Renal cortical epithelial cell (primary cell): ENCODE results near the gene HSPB3. TPM values are rescaled to one million over a fixed set of nuclear protein-coding genes. Genes with fewer than 3 reads are reported as not detected.
"Not testable (repeated sequence)": the region's sequence is repeated elsewhere in the genome, so short reads cannot be mapped to it uniquely, and the experiment has no call there.

ENCODE experiments used
- DNase-seq: peaks from one replicate; pipeline ENCODE4 v3.0.0-alpha.2; 2011; ENCODE audit warnings: low read depth
- total RNA-seq: library from RNA; depleted of rRNA; stranded (reverse); fragments of >200 nt; gene quantifications from 2 replicates; pipeline ENCODE4 v1.2.3, GENCODE V29; 2014

Gene HSPB3
- total RNA-seq, 1 donor from 2014 or later = not detected

DNA sequence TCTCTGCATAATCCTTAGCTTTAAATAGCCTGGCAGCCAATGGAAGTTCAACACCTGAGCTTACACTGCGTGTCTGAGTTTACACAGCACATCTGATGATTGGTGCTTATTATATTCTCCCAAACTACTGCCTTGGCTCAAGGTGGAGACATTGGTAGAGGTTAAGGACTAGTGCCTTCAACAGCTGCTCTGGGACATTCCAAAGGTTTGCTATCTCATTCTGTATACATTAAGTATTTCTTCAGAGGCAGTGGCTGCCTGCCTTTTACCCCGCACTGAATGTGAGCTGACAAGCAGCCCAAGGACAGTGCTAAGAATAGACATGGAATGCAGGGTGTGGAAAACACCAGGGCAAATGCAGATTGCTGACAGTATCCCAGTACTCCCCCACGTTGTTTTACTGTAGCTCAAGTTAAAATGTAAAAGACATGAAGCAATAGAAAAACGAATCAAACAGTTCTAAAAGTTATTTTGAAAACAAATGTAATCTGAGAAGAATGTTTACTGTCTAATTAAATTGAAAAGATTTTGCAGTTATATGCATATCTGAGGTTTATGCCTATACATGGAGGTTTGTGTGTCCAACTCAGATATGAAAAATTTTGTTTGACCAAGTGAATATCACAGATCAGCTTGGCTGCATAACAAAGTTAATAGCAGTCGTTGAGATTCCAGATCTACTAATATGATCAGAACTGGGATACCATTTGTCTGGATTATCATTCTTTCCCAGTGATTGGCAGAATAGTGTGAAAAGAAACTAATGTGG, 1.8 kb downstream of the HSPB3 start:
- DNase-seq = peak; percentile 78

DNA sequence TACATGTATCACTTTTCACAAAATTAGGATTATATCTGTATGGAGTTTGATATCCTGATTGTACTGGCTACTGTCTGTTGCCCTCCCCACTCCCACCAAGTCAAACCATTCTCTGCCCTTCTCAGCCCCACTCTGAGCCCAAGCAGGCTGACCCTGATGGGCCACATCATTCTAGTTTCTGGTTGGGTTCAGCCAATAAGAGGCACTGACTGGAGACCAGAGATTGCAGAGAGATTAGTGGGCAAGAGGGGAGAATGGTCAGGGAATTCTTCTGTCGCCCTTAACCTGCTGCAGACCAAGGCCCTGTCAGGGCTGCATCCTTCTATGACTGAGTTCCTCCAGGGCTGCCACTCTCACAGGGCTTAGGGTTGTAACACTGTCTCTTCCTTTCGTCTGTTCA, 2.7 kb downstream of the HSPB3 start:
- no peak for DNase-seq

DNA sequence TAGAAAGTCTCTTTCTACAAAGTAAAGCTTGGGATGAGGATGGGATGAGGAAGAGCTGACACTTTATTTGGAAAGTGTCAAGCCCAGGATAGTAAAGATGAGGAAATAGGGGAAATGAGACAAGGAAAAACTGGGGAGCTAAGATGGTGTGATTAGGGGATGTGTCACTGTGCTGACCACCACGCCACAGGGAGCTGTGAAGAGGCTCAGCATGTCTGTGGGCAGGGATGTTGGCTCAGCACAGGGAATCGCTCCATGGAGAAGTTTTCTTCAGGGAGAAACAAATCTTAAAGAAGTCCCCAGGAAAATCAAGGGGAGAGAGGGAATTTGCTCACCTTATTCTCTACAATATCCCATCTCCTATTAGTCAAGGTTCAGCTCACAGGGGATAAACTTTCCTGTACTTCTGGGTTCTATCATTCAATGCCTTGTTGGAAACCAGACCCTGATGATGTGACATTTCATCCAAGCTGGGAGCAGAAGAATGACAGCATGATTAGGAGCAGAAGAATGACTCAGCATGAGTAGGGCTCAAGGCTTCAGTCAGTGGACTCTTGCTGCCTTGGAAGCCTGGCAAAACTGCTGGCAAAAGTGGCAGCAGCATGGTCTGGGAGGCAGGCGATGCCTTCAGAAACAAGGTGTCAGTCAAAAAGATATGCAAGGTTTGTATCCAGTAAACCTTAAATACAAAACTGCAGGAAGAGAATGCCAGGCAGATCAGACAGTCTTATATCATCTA, 4.9 kb downstream of the HSPB3 start:
- DNase-seq = no peak

DNA sequence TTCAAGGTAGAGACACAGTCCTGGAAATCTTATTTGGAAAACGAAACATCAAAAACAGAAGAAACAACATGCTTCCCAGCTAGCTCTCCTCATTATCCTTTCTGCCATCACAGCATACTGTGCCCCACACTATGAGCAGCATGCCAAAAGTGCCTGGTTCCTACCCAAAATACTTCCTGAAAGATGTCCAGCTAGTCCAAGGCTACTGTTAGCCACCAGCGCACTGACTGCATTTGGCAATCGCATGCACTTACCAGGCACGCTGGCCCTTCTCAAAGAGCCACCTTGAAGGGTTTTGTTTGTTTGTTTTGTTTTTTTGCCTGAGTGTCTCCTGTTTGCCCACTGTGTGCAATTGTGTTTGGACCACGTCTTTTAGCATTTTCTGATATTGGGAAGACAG, 6.8 kb downstream of the HSPB3 start:
- no peak for DNase-seq

DNA sequence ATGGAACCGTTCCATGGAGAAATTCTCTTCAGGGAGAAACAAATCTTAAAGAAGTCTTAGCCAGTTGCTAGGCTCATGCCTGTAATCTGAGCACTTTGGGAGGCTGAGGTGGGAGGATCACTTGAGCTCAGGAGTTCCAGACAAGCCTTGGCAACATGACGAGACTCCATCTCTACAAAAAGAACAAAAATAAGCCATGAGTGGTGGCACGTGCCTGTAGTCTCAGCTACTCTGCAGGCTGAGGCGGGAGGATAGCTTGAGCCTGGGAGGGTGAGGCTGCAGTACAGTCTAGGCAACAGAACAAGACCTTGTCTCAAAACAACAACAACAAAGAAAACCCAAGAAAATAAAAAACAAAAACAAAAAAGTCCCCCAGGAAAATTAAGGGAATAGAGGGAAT, 8.2 kb downstream of the HSPB3 start:
- DNase-seq = no peak

DNA sequence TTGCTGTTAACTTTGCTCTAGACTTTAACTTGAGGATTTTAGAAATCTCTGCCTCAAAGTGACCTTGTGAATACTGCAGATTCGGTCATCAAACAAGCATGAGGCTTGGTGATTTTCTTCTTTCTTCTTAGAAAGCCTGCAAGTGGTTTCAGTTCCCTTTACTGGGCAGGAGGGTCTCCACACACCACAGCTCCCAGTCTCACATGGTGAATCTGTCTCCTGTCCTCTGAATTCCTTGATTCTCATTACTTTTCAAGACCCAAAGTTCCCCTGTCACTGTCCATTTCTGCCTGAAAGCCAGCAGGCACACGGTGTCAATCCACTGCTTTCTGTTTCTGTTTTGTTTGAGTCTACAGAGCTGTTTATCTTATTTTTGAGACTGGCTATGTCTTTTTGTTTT, 14.1 kb downstream of the HSPB3 start:
- DNase-seq = no peak

DNA sequence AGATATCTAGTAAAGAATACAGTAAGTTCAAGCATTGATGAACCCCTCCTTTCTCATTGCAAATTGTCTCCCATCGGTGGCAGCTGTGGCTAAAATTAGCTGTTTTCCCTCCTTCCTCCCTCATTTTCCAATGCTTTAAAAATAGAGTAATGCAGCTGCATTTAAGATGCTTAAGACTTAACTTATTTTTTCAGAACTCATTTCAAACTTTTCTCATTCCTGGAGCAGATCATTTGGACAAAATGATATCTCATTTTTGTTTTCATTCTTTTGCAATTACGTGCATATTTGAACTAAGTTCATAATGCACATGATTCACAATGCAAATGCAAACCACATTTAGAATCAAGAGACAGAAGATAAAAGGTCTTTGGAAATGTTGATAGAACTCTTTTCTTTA, 14.6 kb downstream of the HSPB3 start:
- DNase-seq = no peak

DNA sequence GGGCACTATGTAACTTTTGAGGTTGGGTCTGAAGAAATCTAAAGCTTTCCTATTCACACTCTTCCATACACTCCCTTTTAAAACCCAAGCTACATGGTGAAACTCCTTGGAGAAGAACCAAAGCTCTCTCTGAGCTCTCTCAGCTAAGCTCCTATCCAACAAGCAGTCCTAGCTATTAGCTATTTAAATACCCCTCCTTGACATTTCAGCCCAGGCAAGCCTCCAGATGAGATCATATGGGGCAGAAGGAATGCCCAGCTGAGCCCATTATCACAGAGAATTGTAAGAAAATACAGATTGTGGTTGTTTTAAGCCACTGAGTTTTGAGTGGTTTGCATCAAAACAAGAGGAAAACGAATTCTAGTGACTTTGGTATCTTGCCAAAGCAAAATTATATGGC, 15.2 kb downstream of the HSPB3 start:
- DNase-seq = no peak

DNA sequence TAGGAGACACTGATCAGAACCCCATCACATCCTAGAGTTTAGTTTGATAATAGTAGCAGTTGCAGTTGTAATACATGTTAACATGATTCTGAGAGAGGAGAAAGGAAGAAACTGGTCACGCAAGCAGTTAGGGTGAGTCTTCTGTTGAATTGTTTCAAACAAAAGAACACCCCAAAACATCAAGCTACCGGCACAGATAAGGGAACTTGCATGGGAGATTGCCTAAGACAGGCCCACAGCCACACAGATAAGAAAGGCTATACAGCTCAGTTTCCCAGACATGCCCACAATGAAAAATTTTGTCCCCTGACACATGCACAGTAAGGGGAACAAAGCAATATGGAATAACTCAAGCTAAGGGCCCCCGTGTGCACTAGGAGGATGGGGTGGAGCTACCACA, 15.9 kb downstream of the HSPB3 start:
- no peak for DNase-seq

DNA sequence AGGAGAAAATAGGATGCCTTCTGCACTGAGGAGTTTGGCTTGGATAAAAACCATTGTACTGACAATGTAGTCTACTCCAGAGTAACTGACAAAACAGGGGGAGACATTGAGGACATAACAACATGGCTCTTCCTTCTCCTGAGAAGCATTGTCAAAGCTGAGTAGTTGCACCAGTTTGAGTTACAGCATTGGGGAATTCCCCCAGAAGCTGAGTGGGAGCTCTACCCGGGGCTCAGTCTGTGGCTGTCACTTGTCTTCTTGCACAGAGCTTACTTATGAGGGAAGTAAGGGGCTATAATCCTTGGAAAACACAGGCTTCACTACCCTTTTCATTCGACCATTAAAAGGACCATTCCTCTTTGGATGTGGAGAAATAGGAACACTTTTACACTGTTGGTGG, 21.2 kb downstream of the HSPB3 start:
- DNase-seq = no peak

DNA sequence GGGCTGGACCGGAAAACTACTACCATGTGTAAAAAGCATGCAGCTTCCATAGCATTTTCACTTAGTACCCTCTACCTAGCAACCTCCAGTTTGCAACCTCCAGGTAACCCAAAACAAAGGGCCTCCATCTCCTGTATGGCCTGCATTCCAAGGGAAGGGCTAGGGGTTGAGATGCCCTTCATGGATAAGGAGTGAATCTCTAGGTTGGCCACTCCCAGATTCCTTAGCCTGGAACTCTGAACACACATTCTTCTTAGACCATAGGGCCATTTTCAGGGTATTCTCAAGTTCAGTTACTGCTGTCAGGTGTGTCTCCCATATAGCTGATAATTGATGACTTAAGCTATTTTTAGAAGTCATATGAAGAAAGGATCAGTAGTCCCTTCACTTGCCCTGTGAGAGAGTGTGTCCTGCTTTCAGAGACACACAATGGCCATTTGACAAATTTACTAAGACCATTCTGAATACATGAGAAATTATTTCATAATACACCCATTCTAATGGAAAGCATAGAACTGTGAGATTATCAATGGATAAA, 22.5 kb downstream of the HSPB3 start:
- DNase-seq = no peak

DNA sequence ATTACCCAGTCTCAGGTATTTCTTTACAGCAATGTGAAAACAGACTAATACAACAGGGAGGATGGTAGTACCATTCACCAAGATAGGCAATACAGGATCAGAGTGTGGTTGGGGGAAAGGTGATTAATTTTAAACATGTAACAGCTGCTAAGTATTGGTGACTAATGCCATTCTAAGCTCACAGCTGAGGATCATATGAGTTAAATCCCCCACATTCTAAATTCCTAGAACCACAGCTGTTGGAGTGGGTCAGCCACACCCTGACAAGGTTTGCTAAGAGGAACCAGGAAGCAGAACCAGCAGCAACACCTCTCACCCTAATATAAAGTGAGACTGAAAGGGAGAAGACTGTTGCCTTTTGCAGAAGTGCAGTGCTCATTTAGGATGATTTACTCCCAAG, 24.8 kb downstream of the HSPB3 start:
- DNase-seq = peak; percentile 43

DNA sequence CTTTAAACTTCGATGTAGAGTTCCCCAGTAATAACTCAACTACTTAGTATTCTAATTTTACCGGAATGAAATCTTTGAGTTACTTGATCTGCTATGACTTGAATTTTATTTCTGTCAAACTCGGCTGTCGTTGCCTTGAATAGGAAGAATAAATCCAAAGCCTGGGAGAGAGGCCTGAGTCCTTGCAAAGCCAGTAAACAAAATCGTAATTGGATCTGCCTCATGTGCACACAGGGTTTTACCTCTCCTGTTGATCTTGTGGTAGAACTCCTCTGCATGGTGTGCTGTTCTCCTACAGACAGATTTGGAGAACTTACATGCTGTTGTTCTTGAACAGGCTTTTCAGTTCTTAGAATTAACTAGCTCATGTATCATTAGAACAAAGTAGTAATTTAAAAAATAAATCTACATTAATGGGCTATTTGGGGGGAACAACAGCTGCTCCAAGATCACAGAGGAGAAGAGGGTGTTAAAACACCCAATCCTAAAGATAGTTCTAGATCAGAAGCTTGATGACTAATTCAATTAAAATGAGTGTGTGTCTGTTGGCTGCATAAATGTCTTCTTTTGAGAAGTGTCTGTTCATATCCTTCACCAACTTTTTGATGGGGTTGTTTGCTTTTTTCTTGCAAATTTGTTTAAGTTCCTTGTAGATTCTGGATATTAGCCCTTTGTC, 28.9 kb downstream of the HSPB3 start:
- DNase-seq = no peak

DNA sequence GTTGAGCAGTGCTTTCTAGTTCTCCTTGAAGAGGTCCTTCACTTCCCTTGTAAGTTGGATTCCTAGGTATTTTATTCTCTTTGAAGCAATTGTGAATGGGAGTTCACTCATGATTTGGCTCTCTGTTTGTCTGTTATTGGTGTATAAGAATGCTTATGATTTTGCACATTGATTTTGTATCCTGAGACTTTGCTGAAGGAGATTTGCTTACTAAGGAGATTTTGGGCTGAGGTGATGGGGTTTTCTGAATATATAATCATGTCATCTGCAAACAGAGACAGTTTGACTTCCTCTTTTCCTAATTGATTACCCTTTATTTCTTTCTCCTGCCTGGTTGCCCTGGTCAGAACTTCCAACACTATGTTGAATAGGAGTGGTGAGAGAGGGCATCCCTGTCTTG, 30.2 kb downstream of the HSPB3 start:
- not testable (repeated sequence) for DNase-seq

DNA sequence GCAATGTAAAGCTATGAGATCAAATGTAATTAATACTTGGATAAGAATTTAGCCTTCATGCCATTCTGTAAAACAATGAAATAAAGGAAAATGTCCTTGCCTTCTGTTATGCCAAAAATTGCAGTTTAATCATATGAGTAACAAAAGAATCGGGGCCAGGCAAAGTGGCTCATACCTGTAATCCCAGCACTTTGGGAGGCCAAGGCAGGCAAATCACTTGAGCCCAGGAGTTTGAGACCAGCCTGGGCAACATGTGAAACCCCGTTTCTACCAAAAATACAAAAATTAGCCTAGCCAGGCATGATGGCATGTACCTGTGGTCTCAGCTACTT, 34.1 kb downstream of the HSPB3 start:
- not testable (repeated sequence) for DNase-seq

DNA sequence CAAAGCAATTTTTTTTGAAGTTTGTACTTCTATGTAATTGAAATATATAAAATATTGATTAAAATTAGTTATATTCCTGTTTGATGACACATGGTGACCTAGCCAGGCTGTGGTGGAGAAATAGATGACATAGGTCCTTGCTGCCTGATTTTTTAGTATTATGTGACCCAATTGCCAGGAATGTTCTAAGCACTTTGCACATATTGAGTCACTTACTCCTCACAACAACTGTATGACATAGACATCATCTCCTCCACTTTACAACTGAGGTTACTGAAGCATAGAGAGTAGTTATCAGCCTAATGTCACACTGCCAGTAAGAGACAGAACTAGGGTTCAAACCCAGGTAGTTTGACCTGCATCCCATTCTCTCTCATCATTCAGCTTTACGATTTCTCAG, 35.8 kb downstream of the HSPB3 start:
- peak; percentile 16 for DNase-seq

DNA sequence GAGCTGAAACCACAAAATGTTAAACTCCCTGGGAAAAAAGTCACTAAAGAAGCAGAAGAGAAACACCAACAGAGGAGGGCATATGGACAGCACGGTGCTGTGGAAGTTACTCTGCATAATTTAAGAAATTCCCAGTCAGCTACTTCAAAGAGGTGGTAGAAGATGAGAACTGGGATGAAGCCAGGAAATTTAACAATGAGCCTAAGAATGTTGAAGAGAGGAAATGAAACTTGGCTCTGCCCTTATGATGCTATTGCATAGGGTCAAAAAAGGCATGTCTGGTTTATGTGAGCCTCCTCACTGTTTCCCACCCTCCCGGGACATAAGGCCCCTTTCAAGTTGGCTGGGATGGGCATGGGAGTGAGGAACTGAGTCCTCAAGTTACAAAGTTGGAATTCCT, 36.7 kb downstream of the HSPB3 start:
- DNase-seq = no peak

DNA sequence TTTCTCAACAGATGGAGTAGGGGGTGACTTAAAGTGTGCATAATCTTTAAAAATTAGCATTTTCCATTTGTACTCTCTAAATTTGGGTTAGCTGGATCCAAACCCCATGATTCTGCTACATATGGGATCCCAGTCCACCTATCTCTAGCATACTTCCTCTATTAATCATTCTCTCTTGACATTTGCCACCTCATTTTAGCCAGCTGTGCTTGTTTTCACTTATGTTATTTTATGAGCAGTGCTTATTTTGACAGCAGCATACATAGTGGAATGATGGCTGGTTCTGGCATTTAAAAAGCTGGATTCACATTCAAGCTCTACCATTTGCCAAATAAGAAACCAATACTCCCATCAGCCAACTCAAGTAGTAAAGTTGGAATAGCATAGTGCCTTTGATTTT, 39.5 kb downstream of the HSPB3 start:
- DNase-seq = no peak

Other genes starting within 250 kb of the HSPB3 start
- gene ARL15, start 145.1 kb upstream of the HSPB3 start, total RNA-seq = 21.9 and 27.7 TPM in 2 replicates
- 11.6 and 16.7 TPM in 2 replicates for gene SNX18, start 62.1 kb downstream of the HSPB3 start, total RNA-seq